Measurements from ENCODE around the gene TANC1. TPM values are rescaled to one million over a fixed set of nuclear protein-coding genes. Genes with fewer than 3 reads are reported as not detected.

TANC1 gene
- total and polyA plus RNA-seq, 2 donors (not counting 3 experiments of a cell fraction or from before 2014, with no cell fraction given) = 58.9 to 99.4 TPM

- no peak overlapping the region for H3K27ac ChIP-seq (ENCODE audit: insufficient read depth, low read depth, low read length)
- TF ChIP-seq MAX (IDR thresholded peaks at IDR 0.05; ENCODE audit: insufficient read depth, insufficient read length) (no peak), MYC (IDR thresholded peaks at IDR 0.05; ENCODE audit: low read depth, low read length) (no peak), POLR2A (IDR thresholded peaks at IDR 0.05; ENCODE audit: low read depth, low read length) (no peak), CTCF (IDR thresholded peaks at IDR 0.05; ENCODE audit: extremely low read depth in 1 of 2, insufficient read depth in 1 of 2, low read depth in 1 of 2, low read length in 2 of 2) (no peak), JUN (IDR thresholded peaks at IDR 0.05; ENCODE audit: borderline replicate concordance, insufficient read depth, insufficient read length, low read depth) (no peak)
- intact Hi-C loops (cut with micrococcal nuclease) (no loop called here), dilution Hi-C loops (cut with MboI; ENCODE audit: extremely low pct_ligation_motif_present, low sequenced_read_pairs) (no loop called here)
- CTCF ChIA-PET = interaction anchor here (0.7 to 6.1 kb wide), 5 partner anchors 9 to 254 kb away, joined by 3 to 65 read pairs (median 5); no protein-coding TSS in a partner anchor
- DNase-seq (ENCODE audit: low read depth, low spot score) = no peak
- H3K4me3 ChIP-seq (replicated peaks in 1 of 3; ENCODE audit: insufficient read depth in 1 of 3, low read depth in 1 of 3, low read length in 3 of 3) = no peak overlapping the region
- H3K9ac ChIP-seq (replicated peaks; ENCODE audit: extremely low read depth, insufficient read depth, low read length) = no peak overlapping the region
- no peak overlapping the region for H2AFZ ChIP-seq (ENCODE audit: low read depth, low read length)
- no peaks in the 10 kb centered on the region for H3K27me3 ChIP-seq (ENCODE audit: control insufficient read depth in 2 of 2, insufficient read depth in 2 of 2, low read length in 2 of 2)
- FAIRE-seq = no peak
- H3K4me1 ChIP-seq (ENCODE audit: control insufficient read depth, extremely low read depth, insufficient read depth, low read length) = peaks cover 48% of the 10 kb centered on the region
- no peak overlapping the region for H3K4me2 ChIP-seq (ENCODE audit: insufficient read depth, low read length)
- H3K9me1 ChIP-seq (replicated peaks; ENCODE audit: control insufficient read depth, extremely low read depth, insufficient read depth, low read length) = no peaks in the 10 kb centered on the region
- POLR2A ChIA-PET = no interaction called here
- H3K9me3 ChIP-seq (replicated peaks; ENCODE audit: control insufficient read depth, insufficient read depth, low read length) = no peaks in the 10 kb centered on the region
- no peaks in the 10 kb centered on the region for H3K79me2 ChIP-seq (ENCODE audit: control insufficient read depth, insufficient read depth, low read length)
- no peaks in the 10 kb centered on the region for H4K20me1 ChIP-seq (replicated peaks; ENCODE audit: control insufficient read depth, extremely low read depth, insufficient read depth, low read length)
- H3K36me3 ChIP-seq (ENCODE audit: control insufficient read depth in 2 of 2, extremely low read depth in 1 of 2, insufficient read depth in 2 of 2, low read length in 2 of 2) = peaks cover 18% of the 10 kb centered on the region in 2 experiments
- BruUV-seq (replicated peaks) = no TSS peak
These were observed 183.8 kb downstream of the TANC1 start for GRCh38 chr2:159152128-159152778.

GRCh38 chr2:159153063-159153462 is 184.6 kb downstream of the TANC1 start:
- Histone ChIP-seq H3K9ac (replicated peaks; ENCODE audit: extremely low read depth, insufficient read depth, low read length) (no peak overlapping the region), H3K9me3 (replicated peaks; ENCODE audit: control insufficient read depth, insufficient read depth, low read length) (no peaks in the 10 kb centered on the region), H3K79me2 (ENCODE audit: control insufficient read depth, insufficient read depth, low read length) (peaks cover under 1% of the 10 kb centered on the region), H3K36me3 (ENCODE audit: control insufficient read depth in 2 of 2, extremely low read depth in 1 of 2, insufficient read depth in 2 of 2, low read length in 2 of 2) (peaks cover 18% of the 10 kb centered on the region in 2 experiments), H3K27me3 (ENCODE audit: control insufficient read depth in 2 of 2, insufficient read depth in 2 of 2, low read length in 2 of 2) (no peaks in the 10 kb centered on the region), H3K4me2 (ENCODE audit: insufficient read depth, low read length) (no peak overlapping the region), H2AFZ (ENCODE audit: low read depth, low read length) (no peak overlapping the region), H3K27ac (ENCODE audit: insufficient read depth, low read depth, low read length) (no peak overlapping the region), H3K4me3 (replicated peaks in 1 of 3; ENCODE audit: insufficient read depth in 1 of 3, low read depth in 1 of 3, low read length in 3 of 3) (no peak overlapping the region), H4K20me1 (replicated peaks; ENCODE audit: control insufficient read depth, extremely low read depth, insufficient read depth, low read length) (no peaks in the 10 kb centered on the region), H3K4me1 (ENCODE audit: control insufficient read depth, extremely low read depth, insufficient read depth, low read length) (peaks cover 51% of the 10 kb centered on the region), H3K9me1 (replicated peaks; ENCODE audit: control insufficient read depth, extremely low read depth, insufficient read depth, low read length) (no peaks in the 10 kb centered on the region)
- DNase-seq (ENCODE audit: low read depth, low spot score) = no peak
- intact Hi-C loops (cut with micrococcal nuclease) = no loop called here
- ChIA-PET CTCF (interaction anchor here (1.4 to 3.0 kb wide), 3 partner anchors 9 to 16 kb away, joined by 5 to 12 read pairs (median 8); no protein-coding TSS in a partner anchor), POLR2A (no interaction called here)
- no TSS peak for BruUV-seq (replicated peaks)
- no peak for FAIRE-seq
- dilution Hi-C loops (cut with MboI; ENCODE audit: extremely low pct_ligation_motif_present, low sequenced_read_pairs) = no loop called here
- no peak for TF ChIP-seq CTCF (IDR thresholded peaks at IDR 0.05; ENCODE audit: extremely low read depth in 1 of 2, insufficient read depth in 1 of 2, low read depth in 1 of 2, low read length in 2 of 2)
- TF ChIP-seq EZH2 (IDR thresholded peaks at IDR 0.05; ENCODE audit: borderline replicate concordance, low read depth, low read length, severe bottlenecking) = no peak
